ENCODE measurements around the gene KDM2A.
"Not testable (repeated sequence)": the region's sequence is repeated elsewhere in the genome, so short reads cannot be mapped to it uniquely, and the experiment has no call there.

Gene KDM2A

GRCh38 chr11:67174311-67174710, 55.2 kb downstream of the KDM2A start:
- DNase-seq, result no peak

DNA sequence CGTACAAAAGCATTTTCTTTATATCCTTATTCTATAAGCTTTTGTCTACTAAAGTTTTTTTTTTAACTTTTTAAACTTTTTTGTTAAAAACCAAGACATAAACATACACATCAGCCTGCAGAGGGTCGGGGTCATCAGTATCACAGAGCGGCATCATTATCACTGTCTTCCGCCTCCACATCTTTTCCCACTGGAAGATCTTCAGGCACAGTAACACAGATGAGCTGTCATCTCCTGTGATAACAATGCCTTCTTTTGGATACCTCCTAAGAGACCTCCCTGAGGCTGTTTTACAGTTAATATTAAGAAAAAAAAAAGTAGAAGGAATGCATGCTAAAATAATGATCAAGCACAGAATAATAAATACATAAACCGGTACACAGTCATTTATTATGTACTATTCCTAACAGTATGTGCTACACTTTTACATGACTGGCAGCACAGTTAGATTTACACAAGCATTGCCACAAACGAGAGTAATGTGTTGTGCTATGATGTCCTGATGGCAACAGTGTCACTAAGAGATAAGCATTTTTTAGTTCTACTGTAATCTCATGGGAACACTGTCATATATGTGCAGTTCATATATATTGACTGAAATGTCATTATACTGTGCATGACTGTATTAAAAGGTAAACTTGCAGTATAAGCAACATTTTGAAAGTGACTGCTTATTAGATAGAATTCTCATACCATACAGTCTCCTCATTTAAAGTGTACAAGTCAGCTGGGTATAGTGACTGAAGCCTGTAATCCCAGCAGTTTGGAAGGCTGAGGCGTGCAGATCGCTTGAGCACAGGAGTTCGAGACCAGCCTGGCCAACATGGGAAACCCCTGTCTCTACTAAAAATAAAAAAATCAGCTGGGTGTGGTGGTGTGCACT, 58.6 kb downstream of the KDM2A start:
- DNase-seq, result no peak

- DNase-seq, result no peak
Observed at GRCh38 chr11:67178421-67178820, 59.4 kb downstream of the KDM2A start.

- no peak for DNase-seq
Observed at GRCh38 chr11:67178878-67179277, 59.8 kb downstream of the KDM2A start.

- no peak for DNase-seq
Observed at GRCh38 chr11:67179892-67180490, 60.9 kb downstream of the KDM2A start.

DNA sequence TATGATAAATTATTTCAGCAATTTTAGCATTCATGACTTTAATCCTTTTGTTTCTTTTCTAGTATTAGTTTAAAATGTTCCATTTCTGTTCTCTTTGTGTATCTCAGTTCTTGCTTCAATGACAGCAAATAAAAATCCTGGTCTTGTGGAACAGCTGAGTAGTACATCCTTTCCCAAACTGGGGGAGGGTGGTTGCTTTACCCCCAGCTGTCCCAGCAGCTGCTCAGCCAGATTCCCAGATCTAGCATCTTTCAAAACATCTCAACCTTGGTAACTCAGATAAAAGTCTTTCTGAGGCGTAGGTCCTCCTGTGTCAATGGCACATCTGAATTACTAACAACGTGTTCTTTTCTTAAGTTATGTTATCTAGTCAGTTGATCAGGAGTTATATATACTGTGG, 75.0 kb downstream of the KDM2A start:
- DNase-seq, result no peak

DNA sequence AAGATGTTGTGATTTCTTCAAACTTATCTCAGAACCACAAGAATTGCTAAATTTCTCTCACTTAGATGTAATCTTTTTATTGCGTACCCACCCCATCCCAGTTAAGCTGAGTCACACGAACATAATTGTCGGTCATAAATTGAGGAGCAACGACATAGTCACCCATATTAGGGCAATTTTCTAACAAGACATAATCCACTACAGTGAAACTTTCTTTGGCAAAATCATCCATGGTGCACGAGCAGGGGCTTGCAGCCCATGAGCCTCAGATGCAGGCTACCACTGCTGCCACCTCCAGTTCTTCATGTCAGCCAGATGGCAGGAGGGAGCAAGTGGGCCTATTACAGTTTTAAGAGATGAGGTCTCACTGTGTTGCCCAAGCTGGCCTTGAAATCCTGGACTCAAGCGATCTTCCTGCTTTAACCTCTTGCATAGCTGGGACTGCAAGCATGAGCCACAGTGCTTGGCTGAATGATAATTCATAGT, 77.0 kb downstream of the KDM2A start:
- no peak for DNase-seq

DNA sequence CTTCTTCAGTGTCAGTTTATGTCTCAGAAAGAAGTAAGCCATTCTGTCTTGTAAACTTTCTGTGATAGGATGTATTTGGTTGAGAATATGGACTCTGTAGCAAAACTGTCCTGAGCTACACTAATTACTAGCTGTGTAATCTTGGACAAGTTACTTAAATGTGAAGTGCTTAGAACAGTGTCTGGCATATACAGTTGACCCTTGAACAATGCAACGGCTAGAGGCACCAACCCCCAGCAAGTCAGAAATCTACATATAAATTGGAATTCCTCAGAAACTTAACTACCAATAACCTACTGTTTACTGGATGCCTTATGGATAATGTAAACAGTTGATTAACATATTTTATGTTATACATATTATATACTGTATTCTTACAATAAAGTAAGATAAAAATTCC, 78.5 kb downstream of the KDM2A start:
- DNase-seq, result no peak

GRCh38 chr11:67198781-67199180, 79.7 kb downstream of the KDM2A start:
- not testable (repeated sequence) for DNase-seq

DNA sequence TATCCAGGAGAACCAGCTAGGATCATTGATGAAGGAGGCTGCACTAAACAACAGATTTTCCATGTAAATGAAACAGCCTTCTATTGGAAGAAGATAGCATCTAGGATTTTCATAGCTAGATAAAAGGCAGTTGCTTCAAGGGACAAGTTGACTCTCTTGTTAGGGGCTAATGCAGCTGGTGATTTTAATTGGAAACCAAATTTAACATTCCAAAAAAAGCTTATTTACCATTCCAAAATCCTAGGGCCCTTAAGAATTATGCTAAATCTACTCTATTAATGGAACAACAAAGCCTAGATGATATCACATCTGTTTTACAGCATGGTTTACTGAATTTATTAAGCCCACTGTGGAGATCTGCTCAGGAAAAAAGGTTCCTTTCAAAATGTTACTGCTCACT, 80.7 kb downstream of the KDM2A start:
- no peak for DNase-seq

- no peak for DNase-seq
Observed at GRCh38 chr11:67202028-67202427, 83.0 kb downstream of the KDM2A start.

GRCh38 chr11:67204822-67205221, 85.8 kb downstream of the KDM2A start:
- no peak for DNase-seq

GRCh38 chr11:67209222-67209621, 90.2 kb downstream of the KDM2A start:
- not testable (repeated sequence) for DNase-seq

GRCh38 chr11:67211656-67212436, 92.8 kb downstream of the KDM2A start:
- no peak for DNase-seq

DNA sequence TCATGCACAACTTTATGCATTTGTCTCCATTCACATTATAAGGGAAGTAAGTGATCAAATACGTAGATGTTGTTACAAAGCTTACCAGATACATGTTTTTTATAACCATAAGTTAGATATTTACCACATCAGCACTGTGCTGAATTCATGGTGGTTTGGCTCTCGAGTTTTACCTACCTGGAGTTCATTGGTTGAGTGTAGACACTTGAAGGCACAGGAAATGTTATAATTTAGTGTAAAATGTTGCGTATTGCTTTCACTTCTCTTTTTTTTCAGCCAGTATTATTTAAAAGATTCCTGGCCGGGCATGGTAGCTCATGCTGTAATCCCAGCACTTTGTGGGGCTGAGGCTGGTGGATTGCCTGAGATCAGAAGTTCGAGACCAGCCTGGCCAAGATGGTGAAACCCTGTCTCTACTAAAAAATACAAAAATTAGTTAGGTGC, 94.1 kb downstream of the KDM2A start:
- DNase-seq, result no peak

DNA sequence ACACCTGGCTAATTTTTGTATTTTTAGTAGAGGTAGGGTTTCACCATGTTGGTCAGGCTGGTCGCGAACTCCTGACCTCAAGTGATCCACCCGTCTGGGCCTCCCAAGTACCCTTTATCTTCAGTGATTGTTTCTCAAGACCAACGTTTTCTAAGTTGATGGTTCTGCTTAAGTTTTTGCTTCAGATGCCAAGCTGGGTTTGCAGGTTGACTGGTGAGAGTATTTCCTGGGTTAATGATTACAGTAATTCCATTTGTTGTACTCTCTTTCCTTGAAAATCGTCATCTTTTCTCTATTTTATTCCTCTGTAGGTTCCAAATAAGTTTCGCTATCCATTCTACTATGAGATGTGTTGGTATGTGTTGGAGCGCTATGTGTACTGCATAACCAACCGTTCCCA, 108.7 kb downstream of the KDM2A start:
- DNase-seq, result no peak

DNA sequence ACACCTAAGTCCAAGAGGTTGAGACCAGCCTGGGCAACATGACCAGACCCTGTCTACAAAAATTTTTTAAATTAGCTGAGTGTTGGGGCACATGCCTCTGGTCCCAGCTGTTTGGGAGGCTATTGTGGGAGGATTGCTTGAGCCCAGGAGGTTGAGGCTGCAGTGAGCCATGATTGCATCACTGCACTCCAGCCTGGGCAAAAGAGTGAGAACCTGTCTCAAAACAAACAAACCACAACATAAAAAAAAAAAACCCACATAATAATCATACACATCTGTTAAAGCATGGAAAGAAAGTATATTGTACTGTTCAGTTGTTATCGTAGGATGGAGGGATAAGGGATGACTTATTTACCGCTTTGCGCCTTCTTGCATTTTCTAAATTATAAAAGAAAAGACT, 111.3 kb downstream of the KDM2A start:
- no peak for DNase-seq

GRCh38 chr11:67230886-67231285, 111.8 kb downstream of the KDM2A start:
- no peak for DNase-seq

- DNase-seq, result no peak
Observed at GRCh38 chr11:67233584-67234190, 114.6 kb downstream of the KDM2A start.

DNA sequence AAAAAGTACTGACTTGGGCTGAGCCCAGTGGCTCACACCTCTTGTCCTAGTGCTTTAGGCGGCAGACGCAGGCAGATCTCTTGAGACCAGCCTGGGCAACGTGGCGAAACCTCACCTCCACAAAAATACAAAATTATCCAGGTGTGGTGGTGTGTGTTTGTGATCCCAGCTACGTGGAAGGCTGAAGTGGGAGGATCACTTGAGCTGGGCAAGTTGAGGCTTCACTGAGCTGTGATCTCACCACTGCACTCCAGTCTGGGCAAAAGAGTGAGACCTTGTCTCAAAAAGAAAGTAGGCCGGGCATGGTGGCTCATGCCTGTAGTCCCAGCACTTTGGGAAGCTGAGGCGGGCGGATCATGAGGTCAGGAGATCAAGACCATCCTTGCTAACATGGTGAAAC, 115.5 kb downstream of the KDM2A start:
- not testable (repeated sequence) for DNase-seq

DNA sequence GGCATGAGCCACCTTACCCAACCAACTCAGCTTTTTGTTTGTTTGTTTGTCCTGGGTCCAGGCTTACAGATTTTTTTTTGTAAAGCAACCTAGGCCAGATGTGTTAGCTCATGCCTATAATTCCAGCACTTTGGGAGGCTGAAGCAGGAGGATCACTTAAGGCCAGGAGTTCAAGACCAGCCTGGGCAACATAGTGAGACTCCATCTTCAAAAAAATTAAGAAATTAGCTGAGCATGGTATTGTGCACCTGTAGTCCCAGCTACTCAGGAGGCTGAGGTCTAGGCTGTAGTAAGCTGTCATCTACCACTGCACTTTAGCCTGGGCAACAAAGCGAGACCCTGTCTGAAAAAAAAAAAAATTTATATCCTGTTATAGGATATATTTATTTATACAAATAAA, 118.5 kb downstream of the KDM2A start:
- no peak for DNase-seq

- DNase-seq, result no peak
Observed at GRCh38 chr11:67238894-67239782, 120.1 kb downstream of the KDM2A start.
